H9 (cell line): ENCODE results near the gene TMEM234. TPM values are rescaled to one million over a fixed set of nuclear protein-coding genes. Genes with fewer than 3 reads are reported as not detected.

ENCODE experiments used
- DNase-seq: peaks from one replicate; pipeline ENCODE4 v3.0.0-alpha.2; 2017
- H2AFZ ChIP-seq: one replicate; pipeline ENCODE4 v1.6.1; 2013; ENCODE audit warnings: mild to moderate bottlenecking, low read length, control low read depth, moderate library complexity
- H2AK5ac ChIP-seq: 2 replicates; pipeline ENCODE4 v1.6.1; 2013; ENCODE audit warnings: low read length, control low read depth, mixed read lengths; ENCODE audit not compliant: insufficient read length
- H2BK120ac ChIP-seq: one replicate; pipeline ENCODE4 v1.6.1; 2013; ENCODE audit warnings: low read depth, mild to moderate bottlenecking, low read length, control low read depth, inconsistent platforms; ENCODE audit not compliant: poor library complexity, severe bottlenecking
- H2BK12ac ChIP-seq: 2 replicates; pipeline ENCODE4 v1.6.1; 2013; ENCODE audit warnings: low read length, control low read depth, mixed read lengths, low read depth; ENCODE audit not compliant: insufficient read length
- H2BK15ac ChIP-seq: 2 replicates; pipeline ENCODE4 v1.6.1; 2013; ENCODE audit warnings: low read depth, low read length, control low read depth
- H2BK20ac ChIP-seq: one replicate; pipeline ENCODE4 v1.6.1; 2013; ENCODE audit warnings: low read depth, mild to moderate bottlenecking, low read length, control low read depth, inconsistent platforms; ENCODE audit not compliant: poor library complexity, severe bottlenecking
- H2BK5ac ChIP-seq: 2 replicates; pipeline ENCODE4 v1.6.1; 2013; ENCODE audit warnings: low read length, control low read depth, mixed read lengths; ENCODE audit not compliant: insufficient read length
- H3K14ac ChIP-seq: 2 replicates; pipeline ENCODE4 v1.6.1; 2013; ENCODE audit warnings: low read length, control low read depth; ENCODE audit not compliant: insufficient read depth
- H3K18ac ChIP-seq: 2 replicates; pipeline ENCODE4 v1.6.1; 2013; ENCODE audit warnings: low read depth, mild to moderate bottlenecking, mixed read lengths, low read length, control low read depth; ENCODE audit not compliant: insufficient read length
- H3K23ac ChIP-seq: 2 replicates; pipeline ENCODE4 v1.6.1; 2013; ENCODE audit warnings: low read length, control low read depth, mixed read lengths, low read depth; ENCODE audit not compliant: insufficient read length
- H3K23me2 ChIP-seq: 2 replicates; pipeline ENCODE4 v1.6.1; 2013; ENCODE audit warnings: low read depth, mild to moderate bottlenecking, mixed read lengths, low read length, control low read depth; ENCODE audit not compliant: insufficient read length, poor library complexity, severe bottlenecking
- H3K27ac ChIP-seq: 2 replicates; pipeline ENCODE4 v1.5.1; 2013; ENCODE audit warnings: low read length, control low read depth, mixed read lengths, low read depth; ENCODE audit not compliant: insufficient read length
- H3K27me3 ChIP-seq: 2 replicates; pipeline ENCODE4 v1.6.1; 2013; ENCODE audit warnings: low read length, control low read depth, inconsistent platforms; ENCODE audit not compliant: insufficient read depth
- H3K4ac ChIP-seq: 2 replicates; pipeline ENCODE4 v1.6.1; 2013; ENCODE audit warnings: low read depth, mild to moderate bottlenecking, control low read depth, inconsistent platforms, low read length, moderate library complexity
- H3K4me1 ChIP-seq: 2 replicates; pipeline ENCODE4 v1.6.1; 2013; ENCODE audit warnings: low read length, control low read depth, inconsistent platforms; ENCODE audit not compliant: insufficient read depth
- H3K4me2 ChIP-seq: 2 replicates; pipeline ENCODE4 v1.6.1; 2013; ENCODE audit warnings: low read length, control low read depth, mixed read lengths; ENCODE audit not compliant: insufficient read length, insufficient read depth
- H3K56ac ChIP-seq: 2 replicates; pipeline ENCODE4 v1.6.1; 2013; ENCODE audit warnings: low read depth, mild to moderate bottlenecking, mixed read lengths, low read length, control low read depth; ENCODE audit not compliant: insufficient read length
- H3K79me1 ChIP-seq: 2 replicates; pipeline ENCODE4 v1.6.1; 2013; ENCODE audit warnings: low read depth, mild to moderate bottlenecking, moderate library complexity, low read length, control low read depth, inconsistent platforms; ENCODE audit not compliant: insufficient read depth, poor library complexity, severe bottlenecking
- H3K79me2 ChIP-seq: 2 replicates; pipeline ENCODE4 v1.6.1; 2013; ENCODE audit warnings: low read length, control low read depth, inconsistent platforms; ENCODE audit not compliant: insufficient read depth
- H3K9ac ChIP-seq: 2 replicates; pipeline ENCODE4 v1.6.1; 2013; ENCODE audit warnings: low read length, control low read depth, mixed read lengths; ENCODE audit not compliant: insufficient read length; ENCODE audit errors: extremely low read depth
- H3K9me3 ChIP-seq: one replicate; pipeline ENCODE4 v1.6.1; 2013; ENCODE audit warnings: low read depth, low read length, inconsistent platforms; ENCODE audit not compliant: control insufficient read depth
- H3T11ph ChIP-seq: one replicate; pipeline ENCODE4 v1.6.1; 2013; ENCODE audit warnings: mild to moderate bottlenecking, low read length, control low read depth, inconsistent platforms
- H4K20me1 ChIP-seq: one replicate; pipeline ENCODE4 v1.6.1; 2013; ENCODE audit not compliant: control insufficient read depth, insufficient read length, insufficient read depth
- H4K5ac ChIP-seq: 2 replicates; pipeline ENCODE4 v1.6.1; 2013; ENCODE audit warnings: low read depth, mild to moderate bottlenecking, mixed read lengths, low read length, control low read depth; ENCODE audit not compliant: insufficient read length
- H4K8ac ChIP-seq: replicated peaks from 2 replicates; pipeline ENCODE4 v1.6.1; 2013; ENCODE audit warnings: low read length, control low read depth, mixed read lengths, low read depth; ENCODE audit not compliant: insufficient read length
- H4K91ac ChIP-seq: 2 replicates; pipeline ENCODE4 v1.6.1; 2013; ENCODE audit warnings: low read depth, mild to moderate bottlenecking, moderate library complexity, mixed read lengths, low read length, control low read depth; ENCODE audit not compliant: insufficient read length
- H3K27ac Mint-ChIP-seq, 3 experiments: 2 replicates in 2 of 3; 3 replicates in 1 of 3; pipeline ENCODE4 v1.8.0; 2020 to 2021; ENCODE audit warnings: mixed read lengths in 3 of 3, mild to moderate bottlenecking in 1 of 3, moderate library complexity in 1 of 3
- H3K27me3 Mint-ChIP-seq: 2 replicates; pipeline ENCODE4 v1.8.0; 2021; ENCODE audit warnings: low read depth, mild to moderate bottlenecking, moderate library complexity, mixed read lengths
- H3K36me3 Mint-ChIP-seq, 3 experiments: 2 replicates in 2 of 3; 3 replicates in 1 of 3; pipeline ENCODE4 v1.8.0; 2020 to 2021; ENCODE audit warnings: low read depth in 3 of 3, mixed read lengths in 3 of 3; ENCODE audit not compliant: insufficient read depth in 1 of 3
- H3K4me1 Mint-ChIP-seq, 2 experiments: 2 replicates each; pipeline ENCODE4 v1.8.0; 2020; ENCODE audit warnings: mixed read lengths in 2 of 2
- H3K4me3 Mint-ChIP-seq, 2 experiments: 2 replicates in 1 of 2; 3 replicates in 1 of 2; pipeline ENCODE4 v1.8.0; 2020 to 2021; ENCODE audit warnings: mild to moderate bottlenecking in 2 of 2, mixed read lengths in 2 of 2, moderate library complexity in 1 of 2
- H3K9me3 Mint-ChIP-seq, 2 experiments: 2 replicates in 1 of 2; 3 replicates in 1 of 2; pipeline ENCODE4 v1.8.0; 2020; ENCODE audit warnings: mild to moderate bottlenecking in 2 of 2, mixed read lengths in 2 of 2, moderate library complexity in 1 of 2
- WGBS: extraction: QIAGEN DNeasy Blood & Tissue Kit; methylation state at CpG from one replicate; pipeline ENCODE4 v1.1.7; 2013; ENCODE audit warnings: missing lambda C conversion rate, low lambda C conversion rate, mixed read lengths; ENCODE audit not compliant: insufficient read length; ENCODE audit errors: extremely low coverage; 5-methylcytosine and 5-hydroxymethylcytosine counted together
- total RNA-seq: library from RNA; stranded (reverse); gene quantifications from 2 replicates; pipeline ENCODE4 v1.2.1, GENCODE V29; 2021
- TF ChIP-seq, protein P1 (sequence below): fragments of 200-600 bp; sonication (generic); conservative IDR thresholded peaks from 3 replicates; pipeline ENCODE4 v1.8.0; 2021; ENCODE audit warnings: antibody characterized with exemption, mild to moderate bottlenecking

Gene TMEM234
- total RNA-seq, 1 experiment from 2014 or later, result 19.7 TPM

DNA sequence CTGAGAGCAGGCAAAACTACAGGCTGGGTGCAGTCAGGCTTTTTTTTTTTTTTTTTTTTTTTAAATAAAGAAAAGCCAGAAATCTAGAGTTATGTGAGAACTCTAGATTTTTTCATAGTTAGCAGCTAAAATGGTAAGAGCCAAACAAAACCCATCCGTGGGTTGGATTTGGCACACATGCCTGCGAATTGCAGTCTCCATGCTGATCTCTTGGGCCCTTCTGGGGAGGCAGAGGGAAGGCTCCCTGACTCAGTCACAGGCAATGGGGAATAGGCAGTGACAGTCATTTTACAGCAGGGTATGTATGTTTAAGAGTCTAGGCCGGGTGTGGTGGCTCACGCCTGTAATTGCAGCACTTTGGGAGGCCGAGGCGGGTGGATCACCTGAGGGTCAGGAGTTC is 40.1 kb downstream of the TMEM234 start:
- no peak overlapping the region for H2AK5ac ChIP-seq
- H3T11ph ChIP-seq, result no peak overlapping the region
- no CpG with 5 or more reads among the region's 6 CpGs for WGBS
- H2BK120ac ChIP-seq, result no peak overlapping the region
- H4K5ac ChIP-seq, result no peak overlapping the region
- no peak overlapping the region for H3K4ac ChIP-seq
- Mint-ChIP-seq H3K4me1 (peaks cover 28 to 33% of the 10 kb centered on the region in 2 experiments), H3K27ac (peak overlapping the region in 2 of 3 experiments; percentile 37 to 61; a peak in 2 of 7 replicates), H3K9me3 (no peaks in the 10 kb centered on the region), H3K27me3 (no peaks in the 10 kb centered on the region), H3K36me3 (peaks cover 42 to 58% (median 58%) of the 10 kb centered on the region in 3 experiments), H3K4me3 (no peak overlapping the region; a peak in 1 of 5 replicates)
- H3K79me2 ChIP-seq, result peaks cover 4% of the 10 kb centered on the region; the same call in 1 of the 2 replicates
- no peak overlapping the region for H3K14ac ChIP-seq
- H3K27me3 ChIP-seq, result no peaks in the 10 kb centered on the region
- peaks cover 7% of the 10 kb centered on the region for H3K23me2 ChIP-seq
- H3K4me1 ChIP-seq, result peaks cover 6% of the 10 kb centered on the region
- H3K18ac ChIP-seq, result no peak overlapping the region
- no peaks in the 10 kb centered on the region for H3K9me3 ChIP-seq
- H2BK5ac ChIP-seq, result no peak overlapping the region
- TF ChIP-seq, protein P1, sequence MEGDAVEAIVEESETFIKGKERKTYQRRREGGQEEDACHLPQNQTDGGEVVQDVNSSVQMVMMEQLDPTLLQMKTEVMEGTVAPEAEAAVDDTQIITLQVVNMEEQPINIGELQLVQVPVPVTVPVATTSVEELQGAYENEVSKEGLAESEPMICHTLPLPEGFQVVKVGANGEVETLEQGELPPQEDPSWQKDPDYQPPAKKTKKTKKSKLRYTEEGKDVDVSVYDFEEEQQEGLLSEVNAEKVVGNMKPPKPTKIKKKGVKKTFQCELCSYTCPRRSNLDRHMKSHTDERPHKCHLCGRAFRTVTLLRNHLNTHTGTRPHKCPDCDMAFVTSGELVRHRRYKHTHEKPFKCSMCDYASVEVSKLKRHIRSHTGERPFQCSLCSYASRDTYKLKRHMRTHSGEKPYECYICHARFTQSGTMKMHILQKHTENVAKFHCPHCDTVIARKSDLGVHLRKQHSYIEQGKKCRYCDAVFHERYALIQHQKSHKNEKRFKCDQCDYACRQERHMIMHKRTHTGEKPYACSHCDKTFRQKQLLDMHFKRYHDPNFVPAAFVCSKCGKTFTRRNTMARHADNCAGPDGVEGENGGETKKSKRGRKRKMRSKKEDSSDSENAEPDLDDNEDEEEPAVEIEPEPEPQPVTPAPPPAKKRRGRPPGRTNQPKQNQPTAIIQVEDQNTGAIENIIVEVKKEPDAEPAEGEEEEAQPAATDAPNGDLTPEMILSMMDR, result no peak
- H4K8ac ChIP-seq, result no peak overlapping the region
- H2AFZ ChIP-seq, result no peak overlapping the region
- H4K20me1 ChIP-seq, result no peaks in the 10 kb centered on the region
- no peak overlapping the region for H3K9ac ChIP-seq
- no peak for DNase-seq
- no peak overlapping the region for H4K91ac ChIP-seq
- H2BK15ac ChIP-seq, result no peak overlapping the region
- no peak overlapping the region for H2BK20ac ChIP-seq
- H3K23ac ChIP-seq, result no peak overlapping the region
- no peak overlapping the region for H3K4me2 ChIP-seq
- no peak overlapping the region for H3K27ac ChIP-seq
- no peak overlapping the region for H2BK12ac ChIP-seq
- H3K56ac ChIP-seq, result no peak overlapping the region
- peaks cover 6% of the 10 kb centered on the region for H3K79me1 ChIP-seq
